Measurements from ENCODE around the gene XPNPEP1.
A peak's percentile ranks its signal among the peaks of the same experiment; 100 is the strongest.
"Not testable (repeated sequence)": the region's sequence is repeated elsewhere in the genome, so short reads cannot be mapped to it uniquely, and the experiment has no call there.

XPNPEP1 gene

GRCh38 chr10:109922358-109922975 lies 844 bp downstream of the XPNPEP1 start:
- no peak for DNase-seq

GRCh38 chr10:109920016-109920415 lies 3.3 kb downstream of the XPNPEP1 start:
- no peak for DNase-seq

GRCh38 chr10:109919220-109919619 lies 4.1 kb downstream of the XPNPEP1 start:
- DNase-seq, result no peak

- not testable (repeated sequence) for DNase-seq
Measured at GRCh38 chr10:109918707-109919106, 4.6 kb downstream of the XPNPEP1 start.

GRCh38 chr10:109915566-109915965 lies 7.7 kb downstream of the XPNPEP1 start:
- no peak for DNase-seq

- peak; percentile 38 to 56 for DNase-seq
Measured at GRCh38 chr10:109914966-109915365, 8.3 kb downstream of the XPNPEP1 start.

- DNase-seq, result no peak
Measured at GRCh38 chr10:109913306-109913892, 9.9 kb downstream of the XPNPEP1 start.

- DNase-seq, result no peak
Measured at GRCh38 chr10:109912335-109913281, 10.7 kb downstream of the XPNPEP1 start.

GRCh38 chr10:109911903-109912302 lies 11.4 kb downstream of the XPNPEP1 start:
- DNase-seq, result no peak

GRCh38 chr10:109906316-109906715 lies 17.0 kb downstream of the XPNPEP1 start:
- DNase-seq, result no peak

- DNase-seq, result no peak
Measured at GRCh38 chr10:109904397-109904796, 18.9 kb downstream of the XPNPEP1 start.

- DNase-seq, result no peak
Measured at GRCh38 chr10:109902992-109903947, 20.0 kb downstream of the XPNPEP1 start.

- no peak for DNase-seq
Measured at GRCh38 chr10:109899356-109900331, 23.7 kb downstream of the XPNPEP1 start.

GRCh38 chr10:109898666-109899355 lies 24.5 kb downstream of the XPNPEP1 start:
- DNase-seq, result no peak

GRCh38 chr10:109898007-109898406 lies 25.3 kb downstream of the XPNPEP1 start:
- no peak for DNase-seq

GRCh38 chr10:109895848-109896247 lies 27.5 kb downstream of the XPNPEP1 start:
- DNase-seq, result no peak

GRCh38 chr10:109895095-109895818 lies 28.1 kb downstream of the XPNPEP1 start:
- DNase-seq, result no peak

GRCh38 chr10:109894516-109894915 lies 28.8 kb downstream of the XPNPEP1 start:
- no peak for DNase-seq

GRCh38 chr10:109893386-109893785 lies 29.9 kb downstream of the XPNPEP1 start:
- DNase-seq, result no peak

GRCh38 chr10:109892931-109893330 lies 30.4 kb downstream of the XPNPEP1 start:
- no peak for DNase-seq
